ENCODE data around the gene CACHD1.

The CACHD1 gene

GRCh38 chr1:64523413-64524337 is 53.7 kb downstream of the CACHD1 start:
- DNase-seq (ENCODE audit: low spot score), result no peak

DNA sequence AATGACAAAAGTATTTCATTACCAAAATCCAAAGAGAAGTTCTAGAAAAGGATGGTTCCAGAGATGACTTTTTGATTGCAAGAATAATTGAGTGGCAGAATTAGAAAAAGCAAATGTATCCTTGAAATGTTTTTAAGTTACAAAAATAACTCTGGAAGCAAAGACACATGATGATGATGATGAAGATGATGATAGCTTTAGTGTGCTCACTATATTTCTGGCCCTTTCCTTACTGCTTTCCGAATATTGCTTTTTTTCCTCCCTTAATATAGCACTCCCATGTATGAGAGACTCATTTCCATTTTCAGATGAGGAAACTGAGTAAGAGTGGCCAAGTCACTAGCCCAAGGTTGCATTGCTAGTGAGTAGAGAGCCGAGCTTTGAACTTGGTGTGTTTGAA is 54.7 kb downstream of the CACHD1 start:
- no peak for DNase-seq (ENCODE audit: low spot score)

- no peak for DNase-seq (ENCODE audit: low spot score)
Observed at GRCh38 chr1:64525116-64525686, 55.3 kb downstream of the CACHD1 start.

GRCh38 chr1:64526312-64526711 is 56.4 kb downstream of the CACHD1 start:
- DNase-seq (ENCODE audit: low spot score), result no peak

DNA sequence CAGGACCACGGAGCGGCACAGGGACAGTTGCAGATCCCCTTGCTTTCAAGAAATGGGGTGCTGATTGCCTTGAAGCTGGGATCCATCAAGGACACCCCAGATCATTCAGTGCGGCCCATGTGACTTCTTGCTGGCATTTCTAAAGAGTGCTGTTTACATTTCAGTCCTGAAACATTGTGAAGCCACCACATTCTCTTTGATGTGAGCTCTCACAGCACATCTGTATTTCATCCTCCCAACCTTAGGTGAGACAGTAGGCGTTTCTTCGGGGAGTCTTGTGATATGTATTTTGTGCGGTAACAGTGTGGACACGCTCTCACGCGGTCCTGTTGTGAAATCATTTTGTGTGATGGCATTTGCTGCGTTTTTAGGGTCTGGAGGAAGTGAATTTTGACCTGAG is 57.2 kb downstream of the CACHD1 start:
- DNase-seq (ENCODE audit: low spot score), result no peak

DNA sequence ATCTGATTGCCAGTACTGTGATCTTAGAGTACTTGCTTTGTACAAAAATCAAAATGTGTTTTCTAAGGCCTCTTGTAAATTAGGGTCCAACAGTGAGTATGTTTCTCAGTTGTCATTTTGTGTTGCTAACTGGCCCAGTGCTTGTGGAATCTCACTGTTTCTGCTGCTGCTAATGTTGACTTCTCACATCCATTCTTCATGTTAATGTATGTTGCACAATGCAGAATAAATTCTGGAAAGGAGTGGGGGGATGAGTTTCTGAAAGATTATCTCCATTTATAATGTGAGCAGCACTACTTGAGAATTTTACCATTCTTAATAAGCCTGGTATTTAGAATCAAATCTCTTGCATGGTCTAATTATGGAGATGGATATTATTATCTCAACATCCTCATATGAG is 57.9 kb downstream of the CACHD1 start:
- no peak for DNase-seq (ENCODE audit: low spot score)

DNA sequence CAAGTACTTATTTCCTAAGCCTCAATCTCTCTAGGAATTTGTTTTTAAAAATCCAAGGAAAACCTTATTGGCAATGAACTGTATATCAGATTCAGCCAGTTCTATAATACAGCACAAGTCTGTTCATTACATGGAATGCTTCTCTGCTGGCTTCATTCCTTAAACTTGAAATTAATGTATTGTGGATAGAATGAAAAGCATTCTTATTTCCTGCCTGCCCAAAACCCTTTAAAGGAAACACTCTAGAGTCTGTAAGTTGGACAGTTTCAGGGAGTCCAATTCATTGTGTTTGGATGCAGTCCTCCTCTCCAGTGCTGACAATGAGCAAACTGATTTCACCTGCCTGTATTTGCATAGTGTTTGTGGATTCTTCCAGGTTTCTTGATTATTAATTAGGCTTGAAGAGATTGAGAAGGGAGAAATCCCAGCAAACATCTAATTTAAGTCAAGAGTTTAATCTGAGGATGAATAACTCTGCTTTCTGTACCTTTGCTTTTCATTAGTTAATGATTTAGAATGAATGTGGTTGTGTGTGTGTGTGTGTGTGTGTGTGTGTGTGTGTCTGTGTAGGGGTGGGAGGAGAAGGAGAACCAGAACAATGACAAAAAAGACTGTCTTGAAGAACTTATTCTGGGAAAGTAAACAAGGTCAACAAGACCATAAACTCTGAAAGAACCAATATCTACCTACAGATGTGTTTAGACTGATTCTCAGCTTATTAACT is 61.2 kb downstream of the CACHD1 start:
- DNase-seq (ENCODE audit: low spot score), result no peak

DNA sequence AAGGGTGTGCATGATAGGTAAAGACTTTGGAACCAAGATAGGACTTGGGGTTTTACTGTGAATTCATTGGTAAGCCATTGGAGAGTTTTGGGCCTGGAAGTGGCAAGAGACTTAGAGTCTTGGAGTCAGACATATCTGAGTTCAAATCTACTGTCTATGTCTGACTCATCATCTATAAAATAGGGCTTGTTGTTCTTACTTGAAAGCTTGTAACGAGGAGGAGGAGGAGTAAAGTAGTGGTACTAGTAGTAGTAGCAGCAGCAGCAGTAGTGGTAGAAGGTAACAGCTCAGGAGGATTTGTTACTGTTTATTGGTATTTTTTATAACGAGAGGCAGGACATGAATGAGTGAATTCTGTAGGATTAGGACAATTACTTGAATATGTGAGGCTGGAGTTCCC is 62.7 kb downstream of the CACHD1 start:
- DNase-seq (ENCODE audit: low spot score), result no peak

GRCh38 chr1:64535938-64536835 is 66.3 kb downstream of the CACHD1 start:
- no peak for DNase-seq (ENCODE audit: low spot score)

- DNase-seq (ENCODE audit: low spot score), result no peak
Observed at GRCh38 chr1:64536836-64537490, 67.0 kb downstream of the CACHD1 start.

DNA sequence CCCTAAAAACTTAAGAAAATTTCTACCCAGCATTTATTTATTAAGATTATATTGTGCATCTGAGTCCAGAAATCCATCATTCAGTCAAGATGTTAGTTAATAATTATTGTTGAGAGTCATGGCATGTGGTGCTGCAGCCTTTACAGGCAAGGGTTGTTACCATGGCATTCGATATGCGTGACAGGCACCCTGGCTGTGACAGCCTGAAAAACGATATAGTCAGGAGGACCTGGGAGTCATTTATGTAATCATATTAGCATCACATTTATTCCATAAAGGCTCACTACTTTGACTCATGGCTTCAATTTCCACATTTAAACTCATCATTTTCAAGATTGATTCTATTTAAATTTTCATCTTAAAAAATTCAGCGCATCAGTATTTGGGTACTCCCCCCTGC is 68.0 kb downstream of the CACHD1 start:
- DNase-seq (ENCODE audit: low spot score), result no peak

- no peak for DNase-seq (ENCODE audit: low spot score)
Observed at GRCh38 chr1:64538389-64538788, 68.5 kb downstream of the CACHD1 start.

GRCh38 chr1:64539289-64539688 is 69.4 kb downstream of the CACHD1 start:
- no peak for DNase-seq (ENCODE audit: low spot score)

GRCh38 chr1:64539781-64540218 is 69.9 kb downstream of the CACHD1 start:
- no peak for DNase-seq (ENCODE audit: low spot score)

GRCh38 chr1:64540265-64540791 is 70.4 kb downstream of the CACHD1 start:
- no peak for DNase-seq (ENCODE audit: low spot score)

DNA sequence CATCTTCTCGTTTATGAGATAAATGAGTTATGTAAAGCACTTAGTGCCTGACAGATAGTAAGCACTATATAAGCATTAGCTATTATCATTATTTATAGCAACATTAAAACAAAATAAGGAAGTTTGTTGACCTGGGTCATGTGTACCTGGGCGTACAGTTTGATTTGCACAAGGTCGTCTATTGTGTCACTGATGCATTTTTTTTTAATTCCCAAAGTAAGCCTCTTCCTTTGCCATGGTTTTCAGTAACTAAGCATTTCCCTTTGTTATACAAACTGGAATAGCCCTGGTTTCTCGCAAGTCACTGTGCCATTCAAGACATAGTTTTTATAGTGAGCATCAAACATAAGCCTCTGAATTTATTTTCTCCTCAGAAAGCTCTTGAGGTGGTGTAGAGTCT is 72.2 kb downstream of the CACHD1 start:
- no peak for DNase-seq (ENCODE audit: low spot score)

DNA sequence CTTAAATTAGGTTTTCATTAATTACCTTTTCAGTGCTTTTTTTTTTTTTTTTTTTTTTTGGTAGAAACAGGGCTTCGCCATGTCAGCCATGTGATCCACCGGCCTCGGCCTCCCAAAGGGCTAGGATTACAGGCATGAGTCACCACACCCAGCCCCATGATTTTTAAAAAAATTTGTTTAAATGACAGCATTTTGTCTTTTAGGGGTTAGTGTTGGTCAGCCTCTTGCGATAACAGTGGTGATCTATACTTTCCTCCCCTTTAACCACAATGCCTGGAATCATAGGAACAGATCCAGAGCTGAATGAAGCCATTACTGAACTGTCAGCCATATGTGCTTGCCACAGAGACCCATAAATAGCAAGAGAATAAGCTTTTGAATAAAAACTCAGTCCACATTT is 73.9 kb downstream of the CACHD1 start:
- DNase-seq (ENCODE audit: low spot score), result no peak

DNA sequence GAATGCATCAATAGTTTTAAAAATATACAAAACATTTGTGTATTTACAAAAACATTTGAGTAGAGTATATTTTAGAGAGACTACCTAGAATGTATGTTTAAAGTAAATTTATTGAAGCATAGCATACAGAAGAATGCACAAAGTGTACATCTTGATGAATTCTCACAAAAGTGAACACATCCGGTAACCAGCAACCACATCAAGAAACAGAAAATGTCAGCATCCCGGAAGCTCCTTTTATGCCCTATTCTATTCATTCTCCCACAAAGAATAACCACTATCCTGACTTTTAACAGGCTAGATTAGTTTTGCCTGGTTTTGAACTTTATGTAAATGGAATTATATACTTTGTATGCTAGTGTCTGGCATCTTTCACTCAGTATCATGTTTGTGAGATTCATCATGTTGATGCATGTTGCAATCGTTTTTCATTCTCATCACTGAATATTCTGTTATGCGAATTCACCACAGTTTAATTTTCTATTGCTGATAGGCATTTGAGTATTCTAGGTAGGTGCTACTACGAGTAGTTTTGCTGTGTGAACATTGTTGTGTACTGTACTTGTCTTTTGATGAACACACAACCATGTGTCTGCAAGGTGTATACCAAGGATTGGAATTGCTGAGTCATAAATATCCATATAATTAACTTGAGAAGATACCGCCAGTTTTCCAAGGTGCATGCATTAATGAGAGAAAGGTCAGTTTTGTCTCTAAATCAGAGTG is 75.4 kb downstream of the CACHD1 start:
- DNase-seq (ENCODE audit: low spot score), result no peak

DNA sequence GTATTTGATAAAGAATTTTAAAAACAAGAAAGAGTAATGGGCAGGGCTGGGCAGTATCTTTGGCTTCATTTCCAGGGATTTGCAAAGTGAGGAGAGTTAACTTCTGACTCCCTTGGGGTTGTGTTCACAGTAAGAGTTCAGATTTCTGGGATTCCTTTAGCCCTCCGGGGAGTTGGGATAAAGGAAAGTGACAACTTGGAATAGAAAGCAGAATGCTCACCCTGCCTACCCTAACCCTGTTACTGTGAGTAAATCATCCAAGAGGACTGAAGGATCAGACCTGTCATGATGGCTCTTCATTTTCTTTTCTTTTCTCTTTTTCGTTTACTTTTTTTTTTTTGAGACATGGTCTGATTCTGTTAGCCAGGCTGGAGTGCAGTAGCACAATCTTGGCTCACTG is 76.1 kb downstream of the CACHD1 start:
- DNase-seq (ENCODE audit: low spot score), result no peak

- no peak for DNase-seq (ENCODE audit: low spot score)
Observed at GRCh38 chr1:64549464-64550239, 79.7 kb downstream of the CACHD1 start.

All from RKO (cell line).